Activated B cell treated with CpG ODN at 0.5 μM for 24 hours (primary cell): ENCODE data around the gene MSI2. TPM values are rescaled to one million over a fixed set of nuclear protein-coding genes. Genes with fewer than 3 reads are reported as not detected.

Source experiments
- ATAC-seq: fragments of 200-7000 bp; cut with Tn5 transposase; one replicate; pipeline ENCODE4 v1.10.0; 2021; ENCODE audit warnings: low read depth, mild to moderate bottlenecking, moderate library complexity
- CTCF ChIA-PET: fragments of 350-600 bp; sonication (Branson Sonifier 250); formaldehyde crosslinking; loops from one replicate; lab custom pipeline; 2021; ENCODE audit warnings: antibody characterized with exemption; lab: Charles Lee
- POLR2A ChIA-PET: fragments of 350-600 bp; sonication (Branson Sonifier 250); formaldehyde crosslinking; loops from one replicate; lab custom pipeline; 2021; ENCODE audit warnings: antibody characterized with exemption; lab: Charles Lee
- DNase-seq: peaks from one replicate; pipeline ENCODE4 v3.0.0; 2022
- H3K27ac Mint-ChIP-seq: one replicate; pipeline ENCODE4 v1.8.0; 2020; ENCODE audit warnings: mixed read lengths
- H3K27me3 Mint-ChIP-seq: one replicate; pipeline ENCODE4 v1.8.0; 2021; ENCODE audit warnings: mixed read lengths
- H3K36me3 Mint-ChIP-seq: one replicate; pipeline ENCODE4 v1.8.0; 2021; ENCODE audit warnings: low read depth, mixed read lengths
- H3K4me1 Mint-ChIP-seq: one replicate; pipeline ENCODE4 v1.8.0; 2021; ENCODE audit warnings: mixed read lengths
- H3K4me3 Mint-ChIP-seq: one replicate; pipeline ENCODE4 v1.8.0; 2020; ENCODE audit warnings: mild to moderate bottlenecking, mixed read lengths
- H3K9me3 Mint-ChIP-seq: one replicate; pipeline ENCODE4 v1.8.0; 2020; ENCODE audit warnings: mixed read lengths
- CTCF ChIP-seq: fragments of 200-600 bp; IDR thresholded peaks from one replicate; pipeline ENCODE4 v1.8.0; 2022; ENCODE audit warnings: antibody characterized with exemption, mild to moderate bottlenecking
- intact Hi-C: fragments of 100-400 bp; cut with micrococcal nuclease; formaldehyde crosslinking; loops from one replicate; pipeline ENCODE4 v1.15.1; 2024
- total RNA-seq: library from RNA; stranded (reverse); gene quantifications from 2 replicates; pipeline ENCODE4 v1.2.3, GENCODE V29; 2022

Gene MSI2
- total RNA-seq, 1 donor from 2014 or later, result 102 TPM

GRCh38 chr17:57356719-57357391 lies 100.5 kb downstream of the MSI2 start:
- peak; percentile 32 for ATAC-seq
- peaks cover 7% of the 10 kb centered on the region for H3K36me3 Mint-ChIP-seq
- H3K4me3 Mint-ChIP-seq, result peak overlapping the region; percentile 74
- ChIA-PET POLR2A (interaction anchor here (0.5 to 1.6 kb wide), 6 partner anchors 10 to 100 kb away, joined by 3 to 8 read pairs (median 4); partner anchors contain the start of gene MSI2), CTCF (interaction anchor here (0.7 to 1.5 kb wide), 6 partner anchors 12 to 384 kb away, joined by 3 read pairs; no protein-coding TSS in a partner anchor)
- no peaks in the 10 kb centered on the region for H3K27me3 Mint-ChIP-seq
- H3K27ac Mint-ChIP-seq, result peak overlapping the region; percentile 79
- intact Hi-C loops, result loop anchor here (5.0 kb wide), 1 partner anchor 195 kb away; no protein-coding TSS in a partner anchor
- DNase-seq, result no peak
- no peak for TF ChIP-seq CTCF
- H3K4me1 Mint-ChIP-seq, result peaks cover 57% of the 10 kb centered on the region
- no peaks in the 10 kb centered on the region for H3K9me3 Mint-ChIP-seq

- peak overlapping the region; percentile 79 for H3K27ac Mint-ChIP-seq
- H3K4me1 Mint-ChIP-seq, result peaks cover 57% of the 10 kb centered on the region
- no peaks in the 10 kb centered on the region for H3K27me3 Mint-ChIP-seq
- intact Hi-C loops, result loop anchor here (5.0 kb wide), 1 partner anchor 195 kb away; no protein-coding TSS in a partner anchor
- H3K9me3 Mint-ChIP-seq, result no peaks in the 10 kb centered on the region
- TF ChIP-seq CTCF, result no peak
- H3K4me3 Mint-ChIP-seq, result peak overlapping the region; percentile 74
- peak; percentile 43 for ATAC-seq
- H3K36me3 Mint-ChIP-seq, result peaks cover 7% of the 10 kb centered on the region
- CTCF ChIA-PET, result interaction anchor here (0.7 to 1.5 kb wide), 5 partner anchors 12 to 383 kb away, joined by 3 read pairs; no protein-coding TSS in a partner anchor
- no peak for DNase-seq
- POLR2A ChIA-PET, result interaction anchor here (0.5 to 1.6 kb wide), 7 partner anchors 9 to 260 kb away, joined by 3 to 8 read pairs (median 4); partner anchors contain the start of gene MSI2
Measured at GRCh38 chr17:57357392-57357784, 101.1 kb downstream of the MSI2 start.

GRCh38 chr17:57357830-57358430 lies 101.6 kb downstream of the MSI2 start:
- ChIA-PET CTCF (interaction anchor here (0.6 to 1.5 kb wide), 4 partner anchors 11 to 382 kb away, joined by 3 read pairs; no protein-coding TSS in a partner anchor), POLR2A (interaction anchor here (0.5 to 1.6 kb wide), 9 partner anchors 8 to 583 kb away, joined by 3 to 8 read pairs (median 4); partner anchors contain the start of gene MSI2)
- Mint-ChIP-seq H3K27me3 (no peaks in the 10 kb centered on the region), H3K4me1 (peaks cover 57% of the 10 kb centered on the region), H3K27ac (peak overlapping the region; percentile 79), H3K36me3 (peaks cover 4% of the 10 kb centered on the region), H3K9me3 (no peaks in the 10 kb centered on the region), H3K4me3 (peak overlapping the region; percentile 74)
- intact Hi-C loops, result loop anchor here (5.0 kb wide), 1 partner anchor 194 kb away; no protein-coding TSS in a partner anchor
- TF ChIP-seq CTCF, result no peak
- ATAC-seq (peak; percentile 32), DNase-seq (no peak)

- Mint-ChIP-seq H3K27ac (no peak overlapping the region), H3K27me3 (no peaks in the 10 kb centered on the region), H3K9me3 (no peaks in the 10 kb centered on the region), H3K4me3 (no peak overlapping the region), H3K4me1 (peaks cover 44% of the 10 kb centered on the region), H3K36me3 (no peaks in the 10 kb centered on the region)
- DNase-seq (no peak), ATAC-seq (no peak)
- TF ChIP-seq CTCF, result no peak
- ChIA-PET POLR2A (no interaction called here), CTCF (interaction anchor here (1.1 kb wide), 1 partner anchor 117 kb away, joined by 3 read pairs; no protein-coding TSS in a partner anchor)
- intact Hi-C loops, result no loop called here
Measured at GRCh38 chr17:57360266-57360665, 103.9 kb downstream of the MSI2 start.
